HepG2 (cell line): ENCODE results near the gene FBXO5.

Experiments used
- ETV5 ChIP-seq: IDR thresholded peaks from 2 replicates; pipeline ENCODE4 v1.6.1; 2018; ENCODE audit warnings: missing biosample characterization, missing genetic modification reagents, inconsistent platforms, borderline replicate concordance
- HNF4A ChIP-seq: sonication (generic); formaldehyde crosslinking; IDR thresholded peaks from 2 replicates; pipeline ENCODE4 v1.4.0; 2020; ENCODE audit warnings: missing genetic modification reagents
- KLF11 ChIP-seq: IDR thresholded peaks from 2 replicates; pipeline ENCODE4 v1.6.1; 2016; ENCODE audit warnings: missing compliant biosample characterization
- KLF16 ChIP-seq, 2 experiments: sonication (generic) in 1 of 2; formaldehyde crosslinking in 1 of 2; IDR thresholded peaks; 2 replicates each; pipeline versions ENCODE4 v1.6.1 to v1.8.0; 2016 to 2023; ENCODE audit warnings: missing genetic modification reagents in 2 of 2, missing compliant biosample characterization in 1 of 2
- POLR2A ChIP-seq, 2 experiments: IDR thresholded peaks; 2 replicates each; pipeline ENCODE4 v1.6.1; 2011; ENCODE audit warnings: low read depth in 2 of 2, low read length in 2 of 2, mild to moderate bottlenecking in 1 of 2, moderate library complexity in 1 of 2; ENCODE audit not compliant: insufficient read depth in 1 of 2
- SRF ChIP-seq: IDR thresholded peaks from 2 replicates; pipeline ENCODE4 v1.6.1; 2011; ENCODE audit warnings: mild to moderate bottlenecking, low read depth, low read length, moderate library complexity
- ZBTB21 ChIP-seq: sonication (generic); formaldehyde crosslinking; IDR thresholded peaks from 2 replicates; pipeline ENCODE4 v1.4.0; 2020; ENCODE audit warnings: missing genetic modification reagents
- ZNF232 ChIP-seq: sonication (generic); formaldehyde crosslinking; IDR thresholded peaks from 2 replicates; pipeline ENCODE4 v1.4.0; 2020; ENCODE audit warnings: missing genetic modification reagents, borderline replicate concordance
- TF ChIP-seq, protein P1 (sequence below): sonication (generic); formaldehyde crosslinking; IDR thresholded peaks from 2 replicates; pipeline ENCODE4 v1.5.0; 2020; ENCODE audit warnings: missing genetic modification reagents
- TF ChIP-seq, protein P2 (sequence below), 2 experiments: sonication (generic) in 1 of 2; formaldehyde crosslinking in 1 of 2; IDR thresholded peaks; 2 replicates each; pipeline versions ENCODE4 v1.5.1 to v1.6.1; 2011 to 2020; ENCODE audit warnings: borderline replicate concordance in 1 of 2, low read depth in 1 of 2, low read length in 1 of 2, mild to moderate bottlenecking in 1 of 2, missing genetic modification reagents in 1 of 2, moderate library complexity in 1 of 2
- TF ChIP-seq, protein P3 (sequence below): IDR thresholded peaks from 2 replicates; pipeline ENCODE4 v1.6.1; 2016; ENCODE audit warnings: missing compliant biosample characterization, missing genetic modification reagents, borderline replicate concordance
- TF ChIP-seq, protein P4 (sequence below): sonication (generic); formaldehyde crosslinking; IDR thresholded peaks from 2 replicates; pipeline ENCODE4 v1.5.1; 2020; ENCODE audit warnings: mild to moderate bottlenecking, missing genetic modification reagents, moderate library complexity

DNA sequence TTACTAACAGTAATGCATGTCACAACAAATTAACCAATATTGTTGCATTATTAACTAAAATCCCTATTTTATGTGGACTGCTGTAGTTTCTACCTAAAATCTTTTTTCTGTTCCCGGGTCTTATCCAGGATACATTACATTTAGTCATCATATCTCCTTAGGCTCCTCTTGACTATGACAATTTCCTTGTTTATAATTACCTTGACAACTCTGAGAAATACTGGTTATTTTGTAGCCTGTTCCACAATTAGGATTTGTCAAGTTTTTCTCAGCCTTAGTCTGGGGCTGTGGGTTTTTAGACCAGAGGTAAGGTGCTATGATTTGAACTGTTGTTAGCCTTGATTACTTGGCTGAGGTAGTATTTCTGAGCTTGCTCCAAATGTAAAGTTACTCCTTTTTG is 3.7 kb downstream of the FBXO5 start:
- TF ChIP-seq ZNF232, result no peak
- TF ChIP-seq, protein P1, sequence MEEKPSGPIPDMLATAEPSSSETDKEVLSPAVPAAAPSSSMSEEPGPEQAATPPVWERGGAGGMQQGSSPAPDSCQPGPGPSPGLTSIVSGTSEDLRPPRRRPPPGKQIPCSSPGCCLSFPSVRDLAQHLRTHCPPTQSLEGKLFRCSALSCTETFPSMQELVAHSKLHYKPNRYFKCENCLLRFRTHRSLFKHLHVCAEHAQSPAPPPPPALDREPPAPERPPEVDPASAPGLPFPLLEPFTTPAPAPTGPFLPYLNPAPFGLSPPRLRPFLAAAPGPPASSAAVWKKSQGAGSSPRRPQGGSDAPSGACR, result no peak
- TF ChIP-seq ZBTB21 (CRISPR knock-in tag), result no peak
- no peak for TF ChIP-seq POLR2A (IDR thresholded peaks at IDR 0.05; ENCODE audit: insufficient read depth in 1 of 2, low read depth in 2 of 2, low read length in 2 of 2)
- TF ChIP-seq, protein P2, sequence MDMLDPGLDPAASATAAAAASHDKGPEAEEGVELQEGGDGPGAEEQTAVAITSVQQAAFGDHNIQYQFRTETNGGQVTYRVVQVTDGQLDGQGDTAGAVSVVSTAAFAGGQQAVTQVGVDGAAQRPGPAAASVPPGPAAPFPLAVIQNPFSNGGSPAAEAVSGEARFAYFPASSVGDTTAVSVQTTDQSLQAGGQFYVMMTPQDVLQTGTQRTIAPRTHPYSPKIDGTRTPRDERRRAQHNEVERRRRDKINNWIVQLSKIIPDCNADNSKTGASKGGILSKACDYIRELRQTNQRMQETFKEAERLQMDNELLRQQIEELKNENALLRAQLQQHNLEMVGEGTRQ (IDR thresholded peaks at IDR 0.05; ENCODE audit: low read depth, low read length), result no peak
- TF ChIP-seq, protein P2 (CRISPR knock-in tag; IDR thresholded peaks at IDR 0.05; ENCODE audit: borderline replicate concordance), result no peak
- TF ChIP-seq KLF11 (CRISPR knock-in tag), result no peak
- no peak for TF ChIP-seq ETV5 (CRISPR knock-in tag)
- TF ChIP-seq HNF4A (CRISPR knock-in tag), result no peak
- TF ChIP-seq KLF16 (CRISPR knock-in tag; IDR thresholded peaks at IDR 0.05), result no peak
- TF ChIP-seq, protein P3, sequence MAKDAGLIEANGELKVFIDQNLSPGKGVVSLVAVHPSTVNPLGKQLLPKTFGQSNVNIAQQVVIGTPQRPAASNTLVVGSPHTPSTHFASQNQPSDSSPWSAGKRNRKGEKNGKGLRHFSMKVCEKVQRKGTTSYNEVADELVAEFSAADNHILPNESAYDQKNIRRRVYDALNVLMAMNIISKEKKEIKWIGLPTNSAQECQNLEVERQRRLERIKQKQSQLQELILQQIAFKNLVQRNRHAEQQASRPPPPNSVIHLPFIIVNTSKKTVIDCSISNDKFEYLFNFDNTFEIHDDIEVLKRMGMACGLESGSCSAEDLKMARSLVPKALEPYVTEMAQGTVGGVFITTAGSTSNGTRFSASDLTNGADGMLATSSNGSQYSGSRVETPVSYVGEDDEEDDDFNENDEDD (CRISPR knock-in tag), result no peak
- TF ChIP-seq, protein P4, sequence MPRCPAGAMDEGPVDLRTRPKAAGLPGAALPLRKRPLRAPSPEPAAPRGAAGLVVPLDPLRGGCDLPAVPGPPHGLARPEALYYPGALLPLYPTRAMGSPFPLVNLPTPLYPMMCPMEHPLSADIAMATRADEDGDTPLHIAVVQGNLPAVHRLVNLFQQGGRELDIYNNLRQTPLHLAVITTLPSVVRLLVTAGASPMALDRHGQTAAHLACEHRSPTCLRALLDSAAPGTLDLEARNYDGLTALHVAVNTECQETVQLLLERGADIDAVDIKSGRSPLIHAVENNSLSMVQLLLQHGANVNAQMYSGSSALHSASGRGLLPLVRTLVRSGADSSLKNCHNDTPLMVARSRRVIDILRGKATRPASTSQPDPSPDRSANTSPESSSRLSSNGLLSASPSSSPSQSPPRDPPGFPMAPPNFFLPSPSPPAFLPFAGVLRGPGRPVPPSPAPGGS (CRISPR knock-in tag), result no peak
- TF ChIP-seq SRF, result no peak
